CD4-positive, alpha-beta T cell treated with Interleukin-4 for 4 hours (primary cell): Measurements from ENCODE around the gene DYRK2.

ENCODE experiments used
- DNase-seq: peaks from one replicate; pipeline ENCODE4 v3.0.0-alpha.2; 2020

The DYRK2 gene

GRCh38 chr12:67648521-67649260 is at the start of gene DYRK2:
Gene DYRK2, plus strand, starts transcription at chr12:67648745. Its CDS starts 389 bp downstream, at chr12:67649134.
- peak; percentile 74 for DNase-seq

- DNase-seq: no peak
Measured at GRCh38 chr12:67599691-67600090, 48.9 kb upstream of the DYRK2 start.

- no peak for DNase-seq
Measured at GRCh38 chr12:67601126-67601525, 47.4 kb upstream of the DYRK2 start.

GRCh38 chr12:67609226-67609870 is 39.2 kb upstream of the DYRK2 start:
- DNase-seq: no peak

GRCh38 chr12:67613040-67613439 is 35.5 kb upstream of the DYRK2 start:
- DNase-seq: no peak

GRCh38 chr12:67617629-67618028 is 30.9 kb upstream of the DYRK2 start:
- DNase-seq: no peak

GRCh38 chr12:67618303-67618702 is 30.2 kb upstream of the DYRK2 start:
- DNase-seq: no peak

GRCh38 chr12:67621112-67621511 is 27.4 kb upstream of the DYRK2 start:
- no peak for DNase-seq

GRCh38 chr12:67621926-67622325 is 26.6 kb upstream of the DYRK2 start:
- no peak for DNase-seq

GRCh38 chr12:67623259-67623658 is 25.3 kb upstream of the DYRK2 start:
- no peak for DNase-seq

GRCh38 chr12:67624355-67624754 is 24.2 kb upstream of the DYRK2 start:
- DNase-seq: no peak

- DNase-seq: no peak
Measured at GRCh38 chr12:67625004-67625403, 23.5 kb upstream of the DYRK2 start.

- DNase-seq: no peak
Measured at GRCh38 chr12:67626156-67626555, 22.4 kb upstream of the DYRK2 start.

- DNase-seq: peak; percentile 91
Measured at GRCh38 chr12:67630373-67631088, 18.0 kb upstream of the DYRK2 start.

GRCh38 chr12:67632005-67632404 is 16.5 kb upstream of the DYRK2 start:
- no peak for DNase-seq

GRCh38 chr12:67633024-67633610 is 15.4 kb upstream of the DYRK2 start:
- no peak for DNase-seq

GRCh38 chr12:67633708-67634107 is 14.8 kb upstream of the DYRK2 start:
- DNase-seq: no peak

- DNase-seq: no peak
Measured at GRCh38 chr12:67634303-67634761, 14.2 kb upstream of the DYRK2 start.

- no peak for DNase-seq
Measured at GRCh38 chr12:67637718-67638117, 10.8 kb upstream of the DYRK2 start.

GRCh38 chr12:67638694-67639093 is 9.9 kb upstream of the DYRK2 start:
- DNase-seq: no peak

- no peak for DNase-seq
Measured at GRCh38 chr12:67640863-67641262, 7.7 kb upstream of the DYRK2 start.

- DNase-seq: no peak
Measured at GRCh38 chr12:67645126-67645525, 3.4 kb upstream of the DYRK2 start.

GRCh38 chr12:67645601-67646000 is 2.9 kb upstream of the DYRK2 start:
- no peak for DNase-seq
